OCI-LY1 (cell line): ENCODE results near the gene TANC1.

Experiments used
- EZH2 ChIP-seq: fragments of 200-600 bp; sonication (generic), shearing (Covaris generic); IDR thresholded peaks from 2 replicates; pipeline ENCODE4 v1.8.0; 2017; ENCODE audit warnings: borderline replicate concordance, mixed run types, mild to moderate bottlenecking, antibody characterized with exemption, low read length, moderate library complexity, mixed read lengths
- TF ChIP-seq, protein P1 (sequence below): fragments of 200-600 bp; sonication (generic), shearing (Covaris generic); IDR thresholded peaks from 2 replicates; pipeline ENCODE4 v1.5.1; 2017; ENCODE audit warnings: mild to moderate bottlenecking, antibody characterized with exemption, low read length, moderate library complexity, mixed read lengths

DNA sequence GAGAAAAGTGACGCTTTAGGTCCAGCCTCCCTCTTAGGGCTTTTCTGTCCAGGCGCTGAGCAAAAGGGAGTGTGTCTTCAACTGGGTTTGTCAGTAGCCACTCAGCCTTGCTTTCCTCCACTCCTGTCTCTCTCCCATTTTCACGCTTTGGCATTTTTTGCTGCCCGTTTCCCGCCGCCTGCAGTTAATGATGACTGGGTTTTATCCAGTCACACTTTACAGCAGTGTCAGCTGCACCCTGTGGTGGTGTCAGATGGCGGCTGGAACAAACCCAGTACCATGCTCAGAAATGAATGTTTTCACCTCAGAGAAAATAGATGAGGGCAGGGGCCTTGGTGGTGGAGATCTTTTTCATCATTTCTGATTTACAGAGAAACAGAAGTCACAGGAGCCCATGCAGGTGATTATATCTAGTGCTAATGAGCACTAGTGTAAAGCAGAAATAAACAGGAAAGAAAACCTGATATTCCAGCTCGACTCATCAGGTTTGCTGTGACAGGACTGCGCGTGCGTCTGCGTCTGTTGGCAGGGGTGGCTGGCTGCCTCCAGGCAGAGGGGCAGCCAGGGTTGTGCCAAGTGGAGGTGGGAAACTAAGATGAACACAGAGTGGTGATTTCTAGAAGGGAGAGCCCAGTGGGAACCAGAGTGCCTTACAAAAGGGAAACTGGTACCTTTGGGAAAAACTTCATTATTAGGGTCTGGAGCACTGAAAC, 139.9 kb downstream of the TANC1 start:
- TF ChIP-seq, protein P1, sequence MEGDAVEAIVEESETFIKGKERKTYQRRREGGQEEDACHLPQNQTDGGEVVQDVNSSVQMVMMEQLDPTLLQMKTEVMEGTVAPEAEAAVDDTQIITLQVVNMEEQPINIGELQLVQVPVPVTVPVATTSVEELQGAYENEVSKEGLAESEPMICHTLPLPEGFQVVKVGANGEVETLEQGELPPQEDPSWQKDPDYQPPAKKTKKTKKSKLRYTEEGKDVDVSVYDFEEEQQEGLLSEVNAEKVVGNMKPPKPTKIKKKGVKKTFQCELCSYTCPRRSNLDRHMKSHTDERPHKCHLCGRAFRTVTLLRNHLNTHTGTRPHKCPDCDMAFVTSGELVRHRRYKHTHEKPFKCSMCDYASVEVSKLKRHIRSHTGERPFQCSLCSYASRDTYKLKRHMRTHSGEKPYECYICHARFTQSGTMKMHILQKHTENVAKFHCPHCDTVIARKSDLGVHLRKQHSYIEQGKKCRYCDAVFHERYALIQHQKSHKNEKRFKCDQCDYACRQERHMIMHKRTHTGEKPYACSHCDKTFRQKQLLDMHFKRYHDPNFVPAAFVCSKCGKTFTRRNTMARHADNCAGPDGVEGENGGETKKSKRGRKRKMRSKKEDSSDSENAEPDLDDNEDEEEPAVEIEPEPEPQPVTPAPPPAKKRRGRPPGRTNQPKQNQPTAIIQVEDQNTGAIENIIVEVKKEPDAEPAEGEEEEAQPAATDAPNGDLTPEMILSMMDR, result no peak
- no peak for TF ChIP-seq EZH2
